ENCODE results near the gene ATAD3B.
"Not testable (repeated sequence)": the region's sequence is repeated elsewhere in the genome, so short reads cannot be mapped to it uniquely, and the experiment has no call there.

DNA sequence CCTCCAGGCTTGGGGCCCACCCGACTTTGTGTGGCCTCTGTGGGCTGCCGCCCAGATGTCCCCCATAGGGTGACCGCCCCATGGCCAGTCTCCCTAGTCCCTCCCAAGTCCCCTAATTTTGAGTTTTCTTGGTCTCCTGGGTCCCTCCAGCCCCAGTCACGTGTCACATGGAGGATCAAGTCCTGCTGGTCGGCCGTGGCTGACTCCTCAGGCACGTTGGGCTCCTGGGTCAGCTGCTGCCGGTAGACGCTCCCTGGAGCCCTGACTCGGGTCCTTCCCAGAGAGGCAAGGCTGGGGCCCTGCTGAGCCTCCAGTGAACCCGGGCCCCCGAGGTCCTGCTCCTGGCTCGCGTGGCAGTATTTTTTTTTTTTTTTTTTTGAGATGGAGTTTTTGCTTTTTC is 11.9 kb upstream of the ATAD3B start:
- TF ChIP-seq CTCF (IDR thresholded peaks at IDR 0.05 in 4 of 5, conservative IDR thresholded peaks at IDR 0.05 in 1 of 5); POLR2A (IDR thresholded peaks at IDR 0.05): not testable (repeated sequence)
